Measurements from ENCODE around the gene COPZ2. TPM values are rescaled to one million over a fixed set of nuclear protein-coding genes. Genes with fewer than 3 reads are reported as not detected.
"Not testable (repeated sequence)": the region's sequence is repeated elsewhere in the genome, so short reads cannot be mapped to it uniquely, and the experiment has no call there.

Gene COPZ2, protein sequence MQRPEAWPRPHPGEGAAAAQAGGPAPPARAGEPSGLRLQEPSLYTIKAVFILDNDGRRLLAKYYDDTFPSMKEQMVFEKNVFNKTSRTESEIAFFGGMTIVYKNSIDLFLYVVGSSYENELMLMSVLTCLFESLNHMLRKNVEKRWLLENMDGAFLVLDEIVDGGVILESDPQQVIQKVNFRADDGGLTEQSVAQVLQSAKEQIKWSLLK
- 2.6 TPM for polyA plus RNA-seq (2012; ENCODE audit: missing spikeins)

DNA sequence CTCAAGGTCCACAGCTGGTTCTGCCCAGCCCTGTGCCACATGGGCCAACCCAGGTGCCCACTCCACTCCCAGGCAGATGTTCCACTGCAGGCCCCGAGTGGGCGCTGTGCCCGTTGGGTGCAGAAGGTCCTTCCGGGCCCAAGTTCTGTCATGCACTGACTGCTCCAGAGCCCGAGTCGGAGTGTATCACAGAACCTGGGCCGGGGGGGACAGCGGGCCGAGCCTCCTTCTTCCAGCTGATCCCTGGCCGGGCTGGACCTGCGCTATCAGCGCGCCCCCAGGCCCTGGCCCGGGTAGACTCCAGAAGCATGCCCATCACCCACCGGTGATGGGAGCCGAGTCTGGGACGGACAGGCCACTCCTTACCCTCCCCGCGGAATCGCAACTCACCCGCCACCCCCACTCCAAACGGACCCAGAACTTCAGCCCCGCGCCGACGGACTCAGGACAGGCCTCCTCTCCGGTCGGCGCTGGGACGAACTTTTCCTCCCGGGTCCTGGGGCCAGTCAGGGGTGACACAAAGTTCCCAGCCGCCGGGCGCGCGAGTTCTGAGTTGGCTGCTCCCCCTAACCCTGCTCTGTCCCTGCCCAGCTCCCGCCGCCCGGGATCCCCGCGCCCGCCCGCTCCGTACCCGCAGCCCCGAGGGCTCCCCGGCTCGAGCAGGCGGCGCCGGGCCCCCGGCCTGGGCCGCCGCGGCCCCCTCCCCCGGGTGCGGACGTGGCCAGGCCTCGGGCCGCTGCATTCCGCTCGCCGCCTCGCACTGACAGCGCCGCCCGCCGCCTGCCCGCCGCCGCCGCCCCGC is at the start of gene COPZ2:
COPZ2 (minus strand) TSS at position 762 of the 802 bp plus-strand sequence; CDS start at position 742, 20 bp downstream.
- TF ChIP-seq POLR2A (IDR thresholded peaks at IDR 0.05; ENCODE audit: low read depth, low read length) (no peak), POLR2AphosphoS5 (IDR thresholded peaks at IDR 0.05; ENCODE audit: low read depth, low read length) (no peak), TAF1 (IDR thresholded peaks at IDR 0.05; ENCODE audit: borderline replicate concordance, low read depth, low read length) (no peak)
- FAIRE-seq = peak; percentile 85
- peak; percentile 53 for DNase-seq (ENCODE audit: insufficient read length)

DNA sequence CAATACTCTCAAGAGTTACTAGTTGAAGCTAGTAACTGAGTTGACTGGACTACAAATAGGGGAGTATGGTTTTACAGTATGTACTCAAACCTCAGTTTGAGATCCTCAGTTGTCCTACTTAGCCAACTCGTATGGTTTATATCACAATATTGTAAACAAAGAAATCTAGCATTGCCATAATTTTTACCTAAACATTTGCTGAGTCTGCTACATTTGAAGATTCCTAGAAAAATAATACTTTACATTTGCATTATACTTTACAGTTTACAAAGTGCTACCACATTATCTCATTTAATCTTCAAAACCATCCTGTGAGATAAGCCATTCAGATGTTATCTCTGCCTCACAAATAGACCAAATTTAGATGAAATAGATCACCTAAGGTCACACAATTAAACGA is 47.3 kb upstream of the COPZ2 start:
- FAIRE-seq (no peak), DNase-seq (ENCODE audit: insufficient read length) (no peak)
- TF ChIP-seq TAF1 (IDR thresholded peaks at IDR 0.05; ENCODE audit: borderline replicate concordance, low read depth, low read length) = no peak
- no peak for TF ChIP-seq POLR2AphosphoS5 (IDR thresholded peaks at IDR 0.05; ENCODE audit: low read depth, low read length)

DNA sequence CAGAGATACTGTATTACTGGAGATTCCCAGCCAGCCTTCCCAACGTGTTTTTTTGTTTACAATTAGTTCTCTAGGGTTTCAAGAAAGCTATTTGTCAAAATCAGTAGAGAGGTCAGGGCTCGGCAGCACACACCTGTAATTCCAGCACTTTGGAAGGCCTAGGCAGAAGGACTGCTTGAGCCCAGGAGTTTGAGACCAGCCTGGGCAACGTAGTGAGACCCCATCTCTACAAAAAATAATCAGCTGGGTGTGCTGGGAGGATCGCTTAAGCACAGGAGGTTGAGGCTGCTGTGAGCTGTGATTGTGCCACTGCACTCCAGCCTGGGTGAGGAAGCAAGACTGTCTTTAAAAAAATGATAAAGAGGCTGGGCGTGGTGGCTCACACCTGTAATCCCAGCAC is 44.3 kb upstream of the COPZ2 start:
- no peak for FAIRE-seq
- DNase-seq (ENCODE audit: insufficient read length) = no peak
- TF ChIP-seq TAF1 (IDR thresholded peaks at IDR 0.05; ENCODE audit: borderline replicate concordance, low read depth, low read length) (no peak), POLR2AphosphoS5 (IDR thresholded peaks at IDR 0.05; ENCODE audit: low read depth, low read length) (no peak), POLR2A (IDR thresholded peaks at IDR 0.05; ENCODE audit: low read depth, low read length) (no peak)

- DNase-seq (ENCODE audit: insufficient read length); FAIRE-seq: not testable (repeated sequence)
Observed at GRCh38 chr17:48077152-48077551, 39.6 kb upstream of the COPZ2 start.

DNA sequence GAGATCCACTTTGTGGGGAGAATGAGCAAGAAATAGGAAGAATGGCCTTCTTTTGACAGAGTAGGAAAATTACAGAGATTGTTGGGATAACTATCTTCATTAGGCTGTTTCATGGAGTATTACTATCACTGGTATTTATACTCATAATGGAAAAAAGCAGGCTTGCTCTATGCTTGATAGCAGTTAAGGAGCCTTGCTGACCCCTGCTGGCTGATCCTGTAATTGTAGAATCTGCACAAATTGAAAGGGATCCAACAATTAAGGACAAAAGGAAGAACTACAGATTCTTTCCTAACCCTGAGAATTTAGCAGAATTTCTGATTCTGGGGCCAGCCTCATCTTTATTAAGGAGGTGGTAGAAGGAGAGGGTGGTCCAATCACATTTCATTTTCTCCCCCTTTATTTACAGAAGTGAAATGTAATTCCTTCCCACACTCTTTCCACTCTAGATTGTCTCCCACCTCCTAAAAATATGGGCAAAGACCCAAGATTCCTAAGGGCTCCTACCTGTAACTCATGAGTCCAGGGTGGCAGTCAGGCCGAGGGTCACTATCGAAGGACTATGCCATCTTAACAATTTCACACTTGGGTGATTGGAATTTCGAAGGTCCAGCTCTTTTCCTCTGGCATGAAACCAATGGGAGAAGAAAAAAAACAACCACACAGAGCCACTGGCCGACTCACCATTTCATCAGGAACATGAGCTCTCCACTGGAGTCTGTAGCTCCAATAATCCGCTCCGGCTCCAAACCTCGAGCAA is 36.9 kb upstream of the COPZ2 start:
- DNase-seq (ENCODE audit: insufficient read length) (no peak), FAIRE-seq (peak; percentile 14)
- TF ChIP-seq TAF1 (IDR thresholded peaks at IDR 0.05; ENCODE audit: borderline replicate concordance, low read depth, low read length) (no peak), POLR2A (IDR thresholded peaks at IDR 0.05; ENCODE audit: low read depth, low read length) (no peak), POLR2AphosphoS5 (IDR thresholded peaks at IDR 0.05; ENCODE audit: low read depth, low read length) (no peak)

- DNase-seq (ENCODE audit: insufficient read length); FAIRE-seq: not testable (repeated sequence)
Observed at GRCh38 chr17:48073566-48074094, 36.0 kb upstream of the COPZ2 start.

- not testable (repeated sequence) for DNase-seq (ENCODE audit: insufficient read length); FAIRE-seq
Observed at GRCh38 chr17:48072811-48073210, 35.2 kb upstream of the COPZ2 start.

- FAIRE-seq (no peak), DNase-seq (ENCODE audit: insufficient read length) (no peak)
- TF ChIP-seq POLR2A (IDR thresholded peaks at IDR 0.05; ENCODE audit: low read depth, low read length) (no peak), POLR2AphosphoS5 (IDR thresholded peaks at IDR 0.05; ENCODE audit: low read depth, low read length) (no peak), TAF1 (IDR thresholded peaks at IDR 0.05; ENCODE audit: borderline replicate concordance, low read depth, low read length) (no peak)
Observed at GRCh38 chr17:48071654-48072053, 34.1 kb upstream of the COPZ2 start.

GRCh38 chr17:48070195-48070594 is 32.6 kb upstream of the COPZ2 start:
- FAIRE-seq (no peak), DNase-seq (ENCODE audit: insufficient read length) (no peak)
- no peak for TF ChIP-seq TAF1 (IDR thresholded peaks at IDR 0.05; ENCODE audit: borderline replicate concordance, low read depth, low read length)
- TF ChIP-seq POLR2A (IDR thresholded peaks at IDR 0.05; ENCODE audit: low read depth, low read length) = no peak
- no peak for TF ChIP-seq POLR2AphosphoS5 (IDR thresholded peaks at IDR 0.05; ENCODE audit: low read depth, low read length)

DNA sequence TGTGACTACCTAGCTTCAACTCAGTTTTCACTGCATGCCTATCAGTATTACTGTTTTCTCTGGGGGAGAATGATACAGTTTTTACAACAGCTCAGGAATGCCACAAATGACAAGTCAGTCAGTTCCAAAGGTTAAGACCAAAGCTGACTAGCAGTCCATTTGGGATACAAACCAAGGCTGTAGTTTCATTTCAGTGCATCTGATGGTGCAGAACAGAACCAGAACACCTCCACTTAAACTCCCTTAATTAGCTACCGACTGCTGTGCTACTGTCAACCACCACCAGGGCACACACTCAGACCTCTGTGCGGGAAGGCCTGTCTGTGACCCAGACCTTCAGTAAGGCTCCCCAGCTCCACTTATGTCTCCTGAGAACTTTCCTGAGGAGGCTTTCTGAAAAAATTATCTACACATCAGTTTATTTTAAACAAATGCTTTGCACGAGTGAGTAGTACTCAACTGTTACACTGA is 30.9 kb upstream of the COPZ2 start:
- DNase-seq (ENCODE audit: insufficient read length) (no peak), FAIRE-seq (no peak)
- TF ChIP-seq POLR2A (IDR thresholded peaks at IDR 0.05; ENCODE audit: low read depth, low read length) (no peak), TAF1 (IDR thresholded peaks at IDR 0.05; ENCODE audit: borderline replicate concordance, low read depth, low read length) (no peak)

DNA sequence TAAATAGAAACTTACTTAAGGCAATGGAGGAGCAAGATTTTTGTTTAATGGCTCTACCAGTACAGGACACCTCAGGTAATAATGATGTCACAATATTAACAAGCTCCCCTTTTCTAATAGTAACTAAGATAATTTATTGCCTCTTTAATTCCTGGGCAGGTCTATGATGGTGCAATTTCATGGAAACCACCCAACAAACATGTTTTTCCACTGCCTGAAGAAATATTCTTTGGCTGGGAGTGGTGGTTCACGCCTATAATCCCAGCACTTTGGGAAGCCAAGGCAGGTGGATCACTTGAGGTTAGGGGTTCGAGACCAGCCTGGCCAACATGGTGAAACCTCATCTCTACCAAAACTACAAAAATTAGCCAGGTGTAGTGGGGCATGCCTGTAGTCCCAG is 30.2 kb upstream of the COPZ2 start:
- not testable (repeated sequence) for FAIRE-seq; DNase-seq (ENCODE audit: insufficient read length)

GRCh38 chr17:48067245-48067644 is 29.6 kb upstream of the COPZ2 start:
- DNase-seq (ENCODE audit: insufficient read length) = no peak
- no peak for TF ChIP-seq TAF1 (IDR thresholded peaks at IDR 0.05; ENCODE audit: borderline replicate concordance, low read depth, low read length)
- TF ChIP-seq POLR2A (IDR thresholded peaks at IDR 0.05; ENCODE audit: low read depth, low read length) = no peak
- no peak for TF ChIP-seq POLR2AphosphoS5 (IDR thresholded peaks at IDR 0.05; ENCODE audit: low read depth, low read length)
- no peak for FAIRE-seq
